GM12875 (cell line): ENCODE data around the gene GLRX2.

ENCODE experiments used
- H3K4me3 ChIP-seq: one replicate; pipeline ENCODE4 v1.5.1; 2011; ENCODE audit warnings: low read depth, low read length, control low read depth
- CTCF ChIP-seq: IDR thresholded peaks from 2 replicates; pipeline ENCODE4 v1.5.1; 2011; ENCODE audit warnings: low read depth, mild to moderate bottlenecking, control low read depth, inconsistent platforms, low read length, moderate library complexity, borderline replicate concordance; ENCODE audit not compliant: insufficient read depth

The GLRX2 gene

GRCh38 chr1:193065954-193066353, 39.3 kb downstream of the GLRX2 start:
- H3K4me3 ChIP-seq: no peak overlapping the region
- no peak for TF ChIP-seq CTCF

- H3K4me3 ChIP-seq: no peak overlapping the region
- no peak for TF ChIP-seq CTCF
Measured at GRCh38 chr1:193062698-193063463, 42.3 kb downstream of the GLRX2 start.

GRCh38 chr1:193060938-193061337, 44.3 kb downstream of the GLRX2 start:
- peak overlapping the region; percentile 18 for H3K4me3 ChIP-seq
- no peak for TF ChIP-seq CTCF

- peak overlapping the region; percentile 97 for H3K4me3 ChIP-seq
- no peak for TF ChIP-seq CTCF
Measured at GRCh38 chr1:193060406-193060805, 44.8 kb downstream of the GLRX2 start.

GRCh38 chr1:193060115-193060403, 45.2 kb downstream of the GLRX2 start:
- peak overlapping the region; percentile 97 for H3K4me3 ChIP-seq
- no peak for TF ChIP-seq CTCF

GRCh38 chr1:193059282-193060114, 45.7 kb downstream of the GLRX2 start, which contains the start of the genes RO60 and UCHL5:
Gene RO60 (plus strand): TSS chr1:193059612. CDS start chr1:193069055, 9,443 bp downstream.
Gene UCHL5 (minus strand): TSS chr1:193059360. CDS start chr1:193059260, 100 bp downstream.
- TF ChIP-seq CTCF: no peak
- H3K4me3 ChIP-seq: peak within 1 kb of the TSS; percentile 97
